ENCODE data around the gene AGA. TPM values are rescaled to one million over a fixed set of nuclear protein-coding genes. Genes with fewer than 3 reads are reported as not detected.

The AGA gene
- total and polyA plus RNA-seq, 2 of the 4 experiments (the other 2 are of a cell fraction): 26.3 to 38.5 TPM

- ChIA-PET POLR2A (ENCODE audit: unreplicated experiment) (no interaction called here), CTCF (no interaction called here)
- Histone ChIP-seq H2BK15ac (ENCODE audit: low read depth, low read length) (no peak overlapping the region), H2AK5ac (ENCODE audit: low read depth, low read length) (no peak overlapping the region), H2BK20ac (ENCODE audit: low read depth, low read length) (no peak overlapping the region), H3K4me2 (ENCODE audit: low read depth, low read length) (no peak overlapping the region; the same call in 1 of the 2 replicates), H2BK5ac (ENCODE audit: low read depth, low read length, poor library complexity, severe bottlenecking) (no peak overlapping the region), H3K9me3 (ENCODE audit: control insufficient read depth, insufficient read depth, low read length) (no peaks in the 10 kb centered on the region), H3K18ac (ENCODE audit: low read depth, low read length) (no peak overlapping the region), H3K79me1 (ENCODE audit: low read depth in 1 of 2, low read length in 2 of 2) (no peaks in the 10 kb centered on the region), H3K4me1 (ENCODE audit: control insufficient read depth, insufficient read depth, low read length) (no peaks in the 10 kb centered on the region), H3K9ac (ENCODE audit: low read depth, low read length) (no peak overlapping the region), H3K27me3 (ENCODE audit: control insufficient read depth, insufficient read depth, low read length) (no peaks in the 10 kb centered on the region), H2AFZ (replicated peaks; ENCODE audit: low read length, poor library complexity) (no peak overlapping the region), H3K4me3 (ENCODE audit: insufficient read depth, low read depth, low read length) (no peak overlapping the region), H4K91ac (ENCODE audit: insufficient read depth, low read depth, low read length) (no peak overlapping the region), H3K14ac (replicated peaks; ENCODE audit: low read depth, low read length) (no peak overlapping the region), H2BK120ac (ENCODE audit: low read depth, low read length) (no peak overlapping the region), H3K23ac (ENCODE audit: low read depth, low read length) (no peak overlapping the region), H4K20me1 (ENCODE audit: insufficient read depth, low read length) (no peaks in the 10 kb centered on the region), H2AK9ac (replicated peaks; ENCODE audit: low read depth, low read length, poor library complexity) (no peak overlapping the region), H3K9me1 (ENCODE audit: insufficient read depth, low read length) (no peaks in the 10 kb centered on the region), H4K8ac (ENCODE audit: low read depth in 2 of 2, low read length in 2 of 2) (no peak overlapping the region), H3K27ac (ENCODE audit: insufficient read depth, low read length) (no peak overlapping the region), H3K56ac (ENCODE audit: extremely low read depth, insufficient read depth, low read length) (no peak overlapping the region), H3K4ac (ENCODE audit: low read depth, low read length) (no peak overlapping the region), H4K5ac (ENCODE audit: low read depth, low read length) (no peak overlapping the region), H3K36me3 (ENCODE audit: control insufficient read depth, insufficient read depth, low read length) (no peaks in the 10 kb centered on the region)
- no peak for ATAC-seq (ENCODE audit: low read depth)
- intact Hi-C loops (cut with micrococcal nuclease) (no loop called here), dilution Hi-C loops (cut with HindIII; ENCODE audit: low sequenced_read_pairs, unreplicated experiment) (no loop called here), in situ Hi-C loops (cut with MboI; ENCODE audit: low sequenced_read_pairs) (no loop called here)
- peak; percentile 4 for DNase-seq
- no TSS peak for BruUV-seq (replicated peaks)
- 80% methylated on average over 1 of the region's 3 CpGs; no CpG with 5 or more reads in 1 of the 2 experiments for WGBS, 2 experiments (ENCODE audit: extremely low coverage in 2 of 2, insufficient read length in 1 of 2)
- TF ChIP-seq RFX5 (IDR thresholded peaks at IDR 0.05; ENCODE audit: low read depth, low read length): no peak
- TF ChIP-seq USF2 (IDR thresholded peaks at IDR 0.05; ENCODE audit: low read depth, low read length): no peak
- TF ChIP-seq MAZ (IDR thresholded peaks at IDR 0.05; ENCODE audit: borderline replicate concordance, low read depth, low read length): no peak
- no peak for TF ChIP-seq MAFK (IDR thresholded peaks at IDR 0.05; ENCODE audit: low read depth, low read length)
- TF ChIP-seq MXI1 (IDR thresholded peaks at IDR 0.05; ENCODE audit: borderline replicate concordance, low read depth, low read length): no peak
- TF ChIP-seq SMC3 (IDR thresholded peaks at IDR 0.05; ENCODE audit: low read depth, low read length): no peak
- TF ChIP-seq BHLHE40 (IDR thresholded peaks at IDR 0.05; ENCODE audit: low read depth, low read length): no peak
Measured at GRCh38 chr4:177391287-177391686, 51.0 kb downstream of the AGA start.
